HCT116 (cell line): ENCODE measurements around the gene SMARCA4. TPM values are rescaled to one million over a fixed set of nuclear protein-coding genes. Genes with fewer than 3 reads are reported as not detected.

ENCODE experiments used
- ATAC-seq: fragments of 200-7000 bp; cut with Tn5 transposase; 2 replicates; pipeline ENCODE4 v1.9.1; 2020; ENCODE audit warnings: mild to moderate bottlenecking, moderate library complexity
- BruUV-seq: library from RNA; stranded (reverse); fragments of 400-500 nt; replicated peaks from 2 replicates; lab custom pipeline; 2021; lab: Mats Ljungman, UMichigan
- CTCF ChIA-PET: fragments of 300-600 bp; sonication (Branson Sonifier 250); formaldehyde crosslinking; loops from one replicate; lab custom pipeline; 2021; ENCODE audit warnings: antibody characterized with exemption; lab: Charles Lee
- POLR2A ChIA-PET: fragments of 300-600, 350-600 bp; sonication (Branson Sonifier 250); formaldehyde crosslinking; loops from one replicate; lab custom pipeline; 2021; ENCODE audit warnings: antibody characterized with exemption; lab: Charles Lee
- RAD21 ChIA-PET, 2 experiments: fragments of 300-600 bp; sonication (Branson Sonifier 250); formaldehyde crosslinking; loops; one replicate each; lab custom pipeline; 2023; ENCODE audit warnings: low total read pairs in 2 of 2; ENCODE audit not compliant: uncharacterized antibody in 2 of 2, unreplicated experiment in 2 of 2, low non-redundant PET in 1 of 2; lab: Charles Lee
- DNase-seq: peaks from one replicate; pipeline ENCODE4 v3.0.0-alpha.2; 2010; ENCODE audit warnings: low read depth, low spot score
- H2AFZ ChIP-seq: fragments of 200-600 bp; shearing (Covaris generic), sonication (generic); 2 replicates; pipeline ENCODE4 v1.6.1; 2017; ENCODE audit warnings: low read depth, mixed run types, mixed read lengths, antibody characterized with exemption, low read length; ENCODE audit not compliant: poor library complexity, severe bottlenecking
- H3K27ac ChIP-seq: 2 replicates; pipeline ENCODE4 v1.5.1; 2012; ENCODE audit warnings: low read depth, low read length
- H3K27me3 ChIP-seq: fragments of 200-600 bp; sonication (generic); 2 replicates; pipeline ENCODE4 v1.6.1; 2016; ENCODE audit warnings: mixed run types, low read length, mixed read lengths; ENCODE audit not compliant: insufficient read depth
- H3K36me3 ChIP-seq, 2 experiments: fragments of 200-500 bp in 1 of 2; fragments of 200-600 bp in 1 of 2; sonication (Bioruptor generic) in 1 of 2; sonication (generic) in 1 of 2; 2 replicates each; pipeline versions ENCODE4 v1.5.1 to v1.6.1; 2014 to 2016; ENCODE audit warnings: low read length in 2 of 2, inconsistent platforms in 1 of 2, mixed read lengths in 1 of 2, mixed run types in 1 of 2; ENCODE audit not compliant: insufficient read depth in 2 of 2, control insufficient read depth in 1 of 2
- H3K4me1 ChIP-seq, 2 experiments: fragments of 200-600 bp in 1 of 2; sonication (generic) in 1 of 2; 2 replicates each; pipeline versions ENCODE4 v1.5.1 to v1.6.1; 2012 to 2017; ENCODE audit warnings: low read length in 2 of 2, inconsistent platforms in 1 of 2, mild to moderate bottlenecking in 1 of 2, mixed read lengths in 1 of 2, mixed run types in 1 of 2, moderate library complexity in 1 of 2; ENCODE audit not compliant: insufficient read depth in 2 of 2, control insufficient read depth in 1 of 2
- H3K4me2 ChIP-seq: fragments of 200-600 bp; sonication (generic); 2 replicates; pipeline ENCODE4 v1.6.1; 2017; ENCODE audit warnings: mixed run types, low read length, mixed read lengths
- H3K4me3 ChIP-seq, 2 experiments: fragments of 200-600 bp in 1 of 2; sonication (generic) in 1 of 2; replicated peaks in 1 of 2; 2 replicates each; pipeline ENCODE4 v1.5.1; 2011 to 2016; ENCODE audit warnings: low read length in 2 of 2, control low read depth in 1 of 2, low read depth in 1 of 2, mild to moderate bottlenecking in 1 of 2, mixed read lengths in 1 of 2, mixed run types in 1 of 2
- H3K79me2 ChIP-seq: fragments of 200-600 bp; sonication (generic); 2 replicates; pipeline ENCODE4 v1.6.1; 2017; ENCODE audit warnings: mild to moderate bottlenecking, mixed run types, low read length, moderate library complexity, mixed read lengths; ENCODE audit not compliant: insufficient read depth
- H3K9ac ChIP-seq: fragments of 200-600 bp; sonication (generic); 2 replicates; pipeline ENCODE4 v1.6.1; 2016; ENCODE audit warnings: low read length, mixed read lengths
- H3K9me2 ChIP-seq: fragments of 200-600 bp; sonication (generic), shearing (Covaris generic); 2 replicates; pipeline ENCODE4 v1.6.1; 2017; ENCODE audit warnings: mixed run types, mild to moderate bottlenecking, moderate library complexity; ENCODE audit not compliant: insufficient read depth
- H3K9me3 ChIP-seq, 2 experiments: fragments of 200-500 bp in 1 of 2; fragments of 200-600 bp in 1 of 2; sonication (Bioruptor generic) in 1 of 2; sonication (generic) in 1 of 2; 2 replicates each; pipeline ENCODE4 v1.6.1; 2014 to 2017; ENCODE audit warnings: low read length in 2 of 2, mixed read lengths in 2 of 2, inconsistent platforms in 1 of 2, low read depth in 1 of 2, mild to moderate bottlenecking in 1 of 2, mixed run types in 1 of 2, moderate library complexity in 1 of 2; ENCODE audit not compliant: control insufficient read depth in 1 of 2, insufficient read depth in 1 of 2
- H4K20me1 ChIP-seq: fragments of 200-600 bp; sonication (generic), shearing (Covaris generic); 2 replicates; pipeline ENCODE4 v1.6.1; 2017; ENCODE audit warnings: mixed run types, mild to moderate bottlenecking, moderate library complexity; ENCODE audit not compliant: insufficient read depth
- ATF3 ChIP-seq: IDR thresholded peaks from 2 replicates; pipeline ENCODE4 v1.6.1; 2012
- ELF1 ChIP-seq: IDR thresholded peaks from 2 replicates; pipeline ENCODE4 v1.6.1; 2012; ENCODE audit warnings: low read depth, borderline replicate concordance
- EZH2phosphoT487 ChIP-seq: fragments of 200-600 bp; IDR thresholded peaks from 2 replicates; pipeline ENCODE4 v1.6.1; 2018; ENCODE audit warnings: antibody characterized with exemption, borderline replicate concordance
- JUND ChIP-seq: IDR thresholded peaks from 2 replicates; pipeline ENCODE4 v1.6.1; 2012
- MAX ChIP-seq: IDR thresholded peaks from 2 replicates; pipeline ENCODE4 v1.6.1; 2012
- POLR2AphosphoS5 ChIP-seq: IDR thresholded peaks from 2 replicates; pipeline ENCODE4 v1.6.1; 2011; ENCODE audit warnings: mild to moderate bottlenecking, low read depth, low read length, moderate library complexity
- RAD21 ChIP-seq: IDR thresholded peaks from 2 replicates; pipeline ENCODE4 v1.6.1; 2012; ENCODE audit warnings: low read depth, mild to moderate bottlenecking
- REST ChIP-seq: IDR thresholded peaks from 2 replicates; pipeline ENCODE4 v1.6.1; 2012; ENCODE audit warnings: low read depth
- SIN3A ChIP-seq: IDR thresholded peaks from 2 replicates; pipeline ENCODE4 v1.6.1; 2012; ENCODE audit warnings: low read depth
- YY1 ChIP-seq: IDR thresholded peaks from 2 replicates; pipeline ENCODE4 v1.6.1; 2011; ENCODE audit warnings: low read length, low read depth, moderate library complexity, mild to moderate bottlenecking; ENCODE audit not compliant: insufficient replicate concordance; ENCODE audit errors: extremely low read depth
- ZFX ChIP-seq: fragments of 450-650 bp; IDR thresholded peaks from 2 replicates; pipeline ENCODE4 v1.6.1; 2017
- intact Hi-C: fragments of 100-400 bp; cut with micrococcal nuclease; formaldehyde crosslinking; loops from 2 replicates; pipeline ENCODE4 v1.10.0; 2022
- total RNA-seq: library from RNA; stranded (reverse); gene quantifications from one replicate; pipeline ENCODE4 v1.2.1, GENCODE V29; 2021; ENCODE audit not compliant: unreplicated experiment

The SMARCA4 gene
- total RNA-seq, 1 experiment from 2014 or later, result 116 TPM

- Histone ChIP-seq H2AFZ (no peak overlapping the region), H3K27me3 (no peaks in the 10 kb centered on the region)
- no peak for ATAC-seq
- intact Hi-C loops, result no loop called here
- POLR2A ChIA-PET, result no interaction called here
- TF ChIP-seq REST (no peak), ELF1 (no peak), ZFX (no peak), POLR2AphosphoS5 (no peak), SIN3A (no peak), JUND (no peak), RAD21 (no peak), ATF3 (no peak), MAX (no peak), EZH2phosphoT487 (no peak), YY1 (no peak)
- TF ChIP-seq, all 23 proteins: peak for 0
- Histone ChIP-seq H3K79me2 (peaks cover 7% of the 10 kb centered on the region; the same call in 1 of the 2 replicates), H4K20me1 (no peaks in the 10 kb centered on the region), H3K27ac (no peak overlapping the region), H3K9me3 (no peaks in the 10 kb centered on the region), H3K9ac (no peak overlapping the region), H3K4me2 (no peak overlapping the region), H3K36me3 (peaks cover 67 to 71% of the 10 kb centered on the region in 2 experiments), H3K9me2 (no peaks in the 10 kb centered on the region), H3K4me1 (peaks cover 0 to 6% of the 10 kb centered on the region in 2 experiments; a peak in 1 of 4 replicates), H3K4me3 (no peak overlapping the region)
- BruUV-seq, result no TSS peak
- CTCF ChIA-PET, result no interaction called here
- no peak for DNase-seq
- RAD21 ChIA-PET, result interaction anchor here in 1 of 2 experiments (0.6 kb wide), 1 partner anchor 78 kb away, joined by 3 read pairs; no protein-coding TSS in a partner anchor
Observed at GRCh38 chr19:11017275-11018035, 56.6 kb downstream of the SMARCA4 start.
